RKO (cell line): ENCODE results near the gene UNC50.
A peak's percentile ranks its signal among the peaks of the same experiment; 100 is the strongest.
"Not testable (repeated sequence)": the region's sequence is repeated elsewhere in the genome, so short reads cannot be mapped to it uniquely, and the experiment has no call there.

Source experiments
- DNase-seq: peaks from one replicate; pipeline ENCODE4 v3.0.0-alpha.2; 2016; ENCODE audit warnings: low spot score

Gene UNC50

GRCh38 chr2:98576666-98577312, 31.6 kb upstream of the UNC50 start:
- no peak for DNase-seq

- no peak for DNase-seq
Measured at GRCh38 chr2:98577313-98577712, 31.1 kb upstream of the UNC50 start.

GRCh38 chr2:98578231-98578630, 30.2 kb upstream of the UNC50 start:
- DNase-seq, result no peak

- no peak for DNase-seq
Measured at GRCh38 chr2:98579926-98580325, 28.5 kb upstream of the UNC50 start.

GRCh38 chr2:98580656-98581284, 27.6 kb upstream of the UNC50 start:
- no peak for DNase-seq

- no peak for DNase-seq
Measured at GRCh38 chr2:98582523-98582922, 25.9 kb upstream of the UNC50 start.

GRCh38 chr2:98583276-98583675, 25.1 kb upstream of the UNC50 start:
- no peak for DNase-seq

GRCh38 chr2:98583816-98584618, 24.4 kb upstream of the UNC50 start:
- DNase-seq, result no peak

GRCh38 chr2:98585386-98585785, 23.0 kb upstream of the UNC50 start:
- DNase-seq, result no peak

GRCh38 chr2:98586551-98587140, 21.7 kb upstream of the UNC50 start:
- no peak for DNase-seq

- DNase-seq, result no peak
Measured at GRCh38 chr2:98588880-98589431, 19.4 kb upstream of the UNC50 start.

GRCh38 chr2:98589489-98589888, 18.9 kb upstream of the UNC50 start:
- no peak for DNase-seq

GRCh38 chr2:98592565-98592964, 15.8 kb upstream of the UNC50 start:
- no peak for DNase-seq

GRCh38 chr2:98594665-98595064, 13.7 kb upstream of the UNC50 start:
- DNase-seq, result not testable (repeated sequence)

- peak; percentile 11 for DNase-seq
Measured at GRCh38 chr2:98598781-98599428, 9.5 kb upstream of the UNC50 start.

GRCh38 chr2:98601532-98602132, 6.8 kb upstream of the UNC50 start:
- DNase-seq, result peak; percentile 68

GRCh38 chr2:98604547-98604946, 3.8 kb upstream of the UNC50 start:
- DNase-seq, result no peak

- DNase-seq, result no peak
Measured at GRCh38 chr2:98605076-98605475, 3.3 kb upstream of the UNC50 start.

- no peak for DNase-seq
Measured at GRCh38 chr2:98606431-98606830, 2.0 kb upstream of the UNC50 start.

GRCh38 chr2:98607104-98607503, 1.3 kb upstream of the UNC50 start:
- peak; percentile 19 for DNase-seq

GRCh38 chr2:98607741-98608115, 661 bp upstream of the UNC50 start:
- DNase-seq, result peak; percentile 31
